ENCODE measurements around the gene DNPH1.

The DNPH1 gene

GRCh38 chr6:43193929-43194328 lies 35.4 kb downstream of the DNPH1 start:
- DNase-seq (ENCODE audit: low spot score) = no peak
- in situ Hi-C loops (cut with MboI; ENCODE audit: low pct_unique_long_range_greater_than_20kb, low sequenced_read_pairs, unreplicated experiment) = no loop called here
- TF ChIP-seq CTCF (IDR thresholded peaks at IDR 0.05; ENCODE audit: extremely low read depth, insufficient read depth, missing control alignments) = no peak

GRCh38 chr6:43192911-43193310 lies 36.4 kb downstream of the DNPH1 start:
- in situ Hi-C loops (cut with MboI; ENCODE audit: low pct_unique_long_range_greater_than_20kb, low sequenced_read_pairs, unreplicated experiment) = no loop called here
- no peak for DNase-seq (ENCODE audit: low spot score)
- no peak for TF ChIP-seq CTCF (IDR thresholded peaks at IDR 0.05; ENCODE audit: extremely low read depth, insufficient read depth, missing control alignments)

GRCh38 chr6:43189776-43190304 lies 39.4 kb downstream of the DNPH1 start:
- no peak for DNase-seq (ENCODE audit: low spot score)
- TF ChIP-seq CTCF (IDR thresholded peaks at IDR 0.05; ENCODE audit: extremely low read depth, insufficient read depth, missing control alignments) = no peak
- in situ Hi-C loops (cut with MboI; ENCODE audit: low pct_unique_long_range_greater_than_20kb, low sequenced_read_pairs, unreplicated experiment) = no loop called here

GRCh38 chr6:43188426-43188825 lies 40.9 kb downstream of the DNPH1 start:
- in situ Hi-C loops (cut with MboI; ENCODE audit: low pct_unique_long_range_greater_than_20kb, low sequenced_read_pairs, unreplicated experiment) = no loop called here
- no peak for TF ChIP-seq CTCF (IDR thresholded peaks at IDR 0.05; ENCODE audit: extremely low read depth, insufficient read depth, missing control alignments)
- no peak for DNase-seq (ENCODE audit: low spot score)

GRCh38 chr6:43187821-43188220 lies 41.5 kb downstream of the DNPH1 start:
- no peak for DNase-seq (ENCODE audit: low spot score)
- TF ChIP-seq CTCF (IDR thresholded peaks at IDR 0.05; ENCODE audit: extremely low read depth, insufficient read depth, missing control alignments) = no peak
- in situ Hi-C loops (cut with MboI; ENCODE audit: low pct_unique_long_range_greater_than_20kb, low sequenced_read_pairs, unreplicated experiment) = no loop called here

GRCh38 chr6:43186706-43187105 lies 42.6 kb downstream of the DNPH1 start:
- no peak for TF ChIP-seq CTCF (IDR thresholded peaks at IDR 0.05; ENCODE audit: extremely low read depth, insufficient read depth, missing control alignments)
- in situ Hi-C loops (cut with MboI; ENCODE audit: low pct_unique_long_range_greater_than_20kb, low sequenced_read_pairs, unreplicated experiment) = no loop called here
- DNase-seq (ENCODE audit: low spot score) = no peak

- DNase-seq (ENCODE audit: low spot score) = no peak
- in situ Hi-C loops (cut with MboI; ENCODE audit: low pct_unique_long_range_greater_than_20kb, low sequenced_read_pairs, unreplicated experiment) = no loop called here
- no peak for TF ChIP-seq CTCF (IDR thresholded peaks at IDR 0.05; ENCODE audit: extremely low read depth, insufficient read depth, missing control alignments)
Measured at GRCh38 chr6:43186019-43186418, 43.3 kb downstream of the DNPH1 start.
